Natural killer cell (primary cell): Measurements from ENCODE around the gene DYNLRB1. TPM values are rescaled to one million over a fixed set of nuclear protein-coding genes. Genes with fewer than 3 reads are reported as not detected.

Experiments used
- ATAC-seq, 3 donors: fragments of 150-1000 bp in 2 of 3; fragments of 200-7000 bp in 1 of 3; cut with Tn5 transposase; 1 replicate in 1 of 3; 2 replicates in 2 of 3; pipeline ENCODE4 v1.10.0; 2021; ENCODE audit warnings: mild to moderate bottlenecking in 2 of 3, moderate library complexity in 2 of 3
- DNase-seq, 2 donors: peaks; one replicate each; pipeline versions ENCODE4 v3.0.0 to v3.0.0-alpha.2; 2013 to 2021; ENCODE audit warnings: mixed read lengths in 1 of 2
- H3K27ac ChIP-seq: one replicate; pipeline ENCODE4 v1.5.1; 2013; ENCODE audit warnings: mild to moderate bottlenecking, low read length
- H3K27me3 ChIP-seq: one replicate; pipeline ENCODE4 v1.6.1; 2013; ENCODE audit warnings: low read length; ENCODE audit not compliant: control insufficient read depth, insufficient read depth
- H3K36me3 ChIP-seq: one replicate; pipeline ENCODE4 v1.6.1; 2013; ENCODE audit warnings: low read length; ENCODE audit not compliant: control insufficient read depth, insufficient read depth
- H3K4me1 ChIP-seq: one replicate; pipeline ENCODE4 v1.6.1; 2013; ENCODE audit warnings: low read length; ENCODE audit not compliant: control insufficient read depth, insufficient read depth
- H3K4me3 ChIP-seq: one replicate; pipeline ENCODE4 v1.5.1; 2013; ENCODE audit warnings: low read length
- H3K9me3 ChIP-seq: one replicate; pipeline ENCODE4 v1.6.1; 2013; ENCODE audit warnings: low read length; ENCODE audit not compliant: control insufficient read depth, insufficient read depth
- H3K27ac Mint-ChIP-seq, 2 donors: one replicate each; pipeline ENCODE4 v1.8.0; 2022; ENCODE audit warnings: mild to moderate bottlenecking in 2 of 2, mixed read lengths in 2 of 2, moderate library complexity in 1 of 2
- H3K27me3 Mint-ChIP-seq, 2 donors: one replicate each; pipeline ENCODE4 v1.8.0; 2022; ENCODE audit warnings: low read depth in 2 of 2, mixed read lengths in 2 of 2
- H3K36me3 Mint-ChIP-seq: one replicate; pipeline ENCODE4 v1.8.0; 2022; ENCODE audit warnings: mixed read lengths
- H3K4me1 Mint-ChIP-seq, 2 donors: one replicate each; pipeline ENCODE4 v1.8.0; 2022; ENCODE audit warnings: mixed read lengths in 2 of 2
- H3K4me3 Mint-ChIP-seq: one replicate; pipeline ENCODE4 v1.8.0; 2022; ENCODE audit warnings: mild to moderate bottlenecking, moderate library complexity, mixed read lengths
- H3K9me3 Mint-ChIP-seq, 2 donors: one replicate each; pipeline ENCODE4 v1.8.0; 2022; ENCODE audit warnings: mixed read lengths in 2 of 2
- WGBS: methylation state at CpG from one replicate; pipeline ENCODE4 v1.1.7; 2013; ENCODE audit warnings: missing lambda C conversion rate; ENCODE audit not compliant: insufficient coverage; 5-methylcytosine and 5-hydroxymethylcytosine counted together
- intact Hi-C: fragments of 100-400 bp; cut with micrococcal nuclease; formaldehyde crosslinking; loops from one replicate; pipeline ENCODE4 v1.14.2; 2022
- total RNA-seq, 4 donors: library from RNA; stranded (reverse); fragments of 120-200 nt in 1 of 4; gene quantifications; one replicate each; pipeline versions ENCODE4 v1.2.3 to v1.2.4, GENCODE V29; 2013 to 2022
- TF ChIP-seq, protein P1 (sequence below): fragments of 200-600 bp; IDR thresholded peaks from one replicate; pipeline ENCODE4 v1.8.0; 2022; ENCODE audit warnings: antibody characterized with exemption

Gene DYNLRB1
- total RNA-seq: 10 to 100 TPM; 58.7 to 65.5 (median 61.4) TPM
- total RNA-seq (2013): 79.7 TPM

DNA sequence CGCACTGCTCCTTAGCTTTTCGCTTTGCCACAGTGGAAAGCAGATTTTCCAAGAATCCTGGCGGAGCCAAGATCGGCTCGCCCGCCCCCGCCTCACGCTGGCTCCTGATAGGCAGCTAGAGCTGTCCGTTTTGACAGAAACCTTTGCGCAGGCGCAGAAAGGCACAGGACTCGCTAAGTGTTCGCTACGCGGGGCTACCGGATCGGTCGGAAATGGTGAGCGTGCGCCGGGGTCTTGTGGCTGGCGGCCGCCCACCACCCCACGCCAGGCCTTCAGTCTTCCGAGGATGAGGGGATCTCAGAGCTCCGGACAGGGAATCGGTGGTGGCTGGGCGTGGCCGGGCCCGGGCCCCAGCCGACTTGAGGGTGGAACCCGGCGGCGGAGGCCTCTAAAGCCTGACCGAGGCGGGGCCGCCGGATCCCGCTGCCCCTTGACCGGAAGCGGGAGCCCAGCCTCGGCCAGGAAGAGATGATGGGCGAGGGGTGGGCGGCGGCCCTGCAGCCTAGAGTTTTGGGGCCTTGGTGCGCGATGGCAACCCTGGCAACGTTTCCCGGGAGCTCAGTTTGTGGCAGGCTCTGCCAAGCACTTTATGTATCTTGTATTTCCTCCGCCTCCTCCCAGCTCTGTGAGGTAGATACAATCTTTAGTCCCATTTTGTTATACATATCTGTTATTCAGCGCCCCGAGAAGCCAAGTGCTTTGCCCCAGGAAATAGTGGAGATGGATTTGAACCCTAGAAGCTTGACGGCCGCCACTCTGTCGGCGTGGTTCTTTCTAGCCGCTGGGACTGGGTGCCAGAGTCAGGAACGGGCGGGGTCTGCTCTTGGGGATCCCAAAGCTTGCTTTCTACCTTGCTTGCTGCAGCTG, at the start of gene DYNLRB1:
Gene DYNLRB1 (plus strand): TSS at position 176 of the 867 bp plus-strand sequence. CDS start 37 bp downstream, at position 213.
- ATAC-seq (peak; percentile 83 to 92 (median 87)), DNase-seq (peak; percentile 94 to 97)
- Mint-ChIP-seq H3K27ac (peak within 1 kb of the TSS; percentile 94 to 98), H3K4me3 (peak within 1 kb of the TSS; percentile 98), H3K4me1 (peaks cover 49 to 54% of the 10 kb centered on the region in 2 donors), H3K36me3 (no peaks in the 10 kb centered on the region), H3K27me3 (no peaks in the 10 kb centered on the region), H3K9me3 (no peaks in the 10 kb centered on the region)
- Histone ChIP-seq H3K36me3 (peaks cover 7% of the 10 kb centered on the region), H3K4me1 (peaks cover 22% of the 10 kb centered on the region), H3K27me3 (no peaks in the 10 kb centered on the region), H3K27ac (peak within 1 kb of the TSS; percentile 80), H3K4me3 (peak within 1 kb of the TSS; percentile 98), H3K9me3 (no peaks in the 10 kb centered on the region)
- WGBS: under 1% methylated on average over 58 of the region's 59 CpGs
- intact Hi-C loops: loop anchor here (1.0 to 2.0 kb wide), 2 partner anchors 154 to 213 kb away; partner anchors contain the start of genes AHCY and ITCH
- TF ChIP-seq, protein P1, sequence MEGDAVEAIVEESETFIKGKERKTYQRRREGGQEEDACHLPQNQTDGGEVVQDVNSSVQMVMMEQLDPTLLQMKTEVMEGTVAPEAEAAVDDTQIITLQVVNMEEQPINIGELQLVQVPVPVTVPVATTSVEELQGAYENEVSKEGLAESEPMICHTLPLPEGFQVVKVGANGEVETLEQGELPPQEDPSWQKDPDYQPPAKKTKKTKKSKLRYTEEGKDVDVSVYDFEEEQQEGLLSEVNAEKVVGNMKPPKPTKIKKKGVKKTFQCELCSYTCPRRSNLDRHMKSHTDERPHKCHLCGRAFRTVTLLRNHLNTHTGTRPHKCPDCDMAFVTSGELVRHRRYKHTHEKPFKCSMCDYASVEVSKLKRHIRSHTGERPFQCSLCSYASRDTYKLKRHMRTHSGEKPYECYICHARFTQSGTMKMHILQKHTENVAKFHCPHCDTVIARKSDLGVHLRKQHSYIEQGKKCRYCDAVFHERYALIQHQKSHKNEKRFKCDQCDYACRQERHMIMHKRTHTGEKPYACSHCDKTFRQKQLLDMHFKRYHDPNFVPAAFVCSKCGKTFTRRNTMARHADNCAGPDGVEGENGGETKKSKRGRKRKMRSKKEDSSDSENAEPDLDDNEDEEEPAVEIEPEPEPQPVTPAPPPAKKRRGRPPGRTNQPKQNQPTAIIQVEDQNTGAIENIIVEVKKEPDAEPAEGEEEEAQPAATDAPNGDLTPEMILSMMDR: no peak

DNA sequence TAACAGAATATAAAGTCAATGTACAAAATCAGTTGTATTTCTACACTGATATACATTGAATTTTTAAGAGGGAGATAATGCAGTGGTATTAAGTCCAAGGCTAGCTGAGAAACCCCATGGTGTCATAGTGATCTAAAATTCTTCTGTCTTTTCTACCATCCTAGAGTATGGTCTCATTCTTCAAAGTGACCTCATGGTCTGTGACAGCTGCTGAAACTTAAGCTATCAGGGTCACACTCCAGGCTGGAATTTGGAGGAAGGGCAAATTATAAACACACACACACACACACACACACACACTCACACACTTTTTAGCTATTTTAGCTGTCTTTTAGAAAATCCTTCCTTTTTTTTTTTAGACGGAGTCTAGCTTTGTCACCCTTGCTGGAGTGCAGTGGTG, 47.3 kb upstream of the DYNLRB1 start:
- H3K27ac Mint-ChIP-seq: peak overlapping the region; percentile 45 to 58
- no peak overlapping the region for H3K4me3 Mint-ChIP-seq
- Histone ChIP-seq H3K4me3 (no peak overlapping the region), H3K4me1 (peaks cover 7% of the 10 kb centered on the region), H3K27ac (no peak overlapping the region), H3K27me3 (no peaks in the 10 kb centered on the region), H3K9me3 (no peaks in the 10 kb centered on the region), H3K36me3 (peaks cover 63% of the 10 kb centered on the region)
- H3K27me3 Mint-ChIP-seq: no peaks in the 10 kb centered on the region
- no peaks in the 10 kb centered on the region for H3K36me3 Mint-ChIP-seq
- peaks cover 23 to 31% of the 10 kb centered on the region in 2 donors for H3K4me1 Mint-ChIP-seq
- TF ChIP-seq, protein P1: no peak
- ATAC-seq (no peak), DNase-seq (no peak)
- H3K9me3 Mint-ChIP-seq: no peaks in the 10 kb centered on the region
- WGBS: 100% methylated on average over 1 of the region's 1 CpG
- intact Hi-C loops: no loop called here

DNA sequence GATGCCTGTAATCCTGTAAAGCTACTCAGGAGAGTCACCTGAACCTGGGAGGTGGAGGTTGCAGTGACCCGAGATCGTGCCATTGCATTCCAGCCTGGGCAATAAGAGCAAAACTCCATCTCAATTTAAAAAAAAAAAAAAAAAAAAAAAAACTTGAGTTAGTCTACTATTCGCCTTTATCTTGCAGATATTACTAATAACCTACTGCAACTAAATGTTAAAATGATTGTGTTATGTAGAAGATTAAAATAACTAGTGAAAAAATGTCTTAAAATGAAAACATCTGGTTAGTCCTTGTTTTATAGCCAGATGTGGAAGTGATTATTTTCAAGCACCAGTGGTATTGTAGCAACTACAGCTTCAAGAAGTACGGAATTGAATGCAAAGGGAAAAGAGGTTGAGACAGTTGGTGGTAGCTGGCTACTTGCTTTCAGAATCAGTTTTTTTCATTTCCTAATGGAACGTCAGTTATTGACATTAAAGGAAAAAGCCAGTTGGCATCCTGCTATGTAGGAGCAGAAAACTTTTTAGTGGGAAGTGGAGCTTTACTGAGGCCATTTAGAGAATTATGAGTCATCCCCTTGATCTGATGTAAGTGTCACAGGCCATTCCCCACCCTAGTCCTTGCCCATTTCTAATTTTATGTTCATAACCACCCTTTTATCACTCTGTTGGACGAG, 43.8 kb upstream of the DYNLRB1 start:
- intact Hi-C loops: no loop called here
- H3K27me3 ChIP-seq: no peaks in the 10 kb centered on the region
- Mint-ChIP-seq H3K4me3 (no peak overlapping the region), H3K4me1 (peaks cover 18 to 29% of the 10 kb centered on the region in 2 donors), H3K27ac (peak overlapping the region in 1 of 2 donors; percentile 26), H3K9me3 (no peaks in the 10 kb centered on the region), H3K36me3 (no peaks in the 10 kb centered on the region), H3K27me3 (no peaks in the 10 kb centered on the region)
- no peak for ATAC-seq
- H3K4me3 ChIP-seq: no peak overlapping the region
- peaks cover 3% of the 10 kb centered on the region for H3K4me1 ChIP-seq
- no peak overlapping the region for H3K27ac ChIP-seq
- TF ChIP-seq, protein P1: no peak
- 93% methylated on average over 3 of the region's 6 CpGs for WGBS
- no peaks in the 10 kb centered on the region for H3K9me3 ChIP-seq
- DNase-seq: no peak
- peaks cover 51% of the 10 kb centered on the region for H3K36me3 ChIP-seq
